ENCODE measurements around the gene C17orf78.

Gene C17orf78

GRCh38 chr17:37361543-37361942 lies 14.2 kb upstream of the C17orf78 start:
- H3K4me2 ChIP-seq (ENCODE audit: low read depth, low read length, poor library complexity, severe bottlenecking), result no peak overlapping the region
- no peak for TF ChIP-seq CTCF (conservative IDR thresholded peaks at IDR 0.05; ENCODE audit: low read length)
- peaks cover 13% of the 10 kb centered on the region for H4K20me1 ChIP-seq (ENCODE audit: insufficient read depth, low read length, poor library complexity, severe bottlenecking)
- no peak overlapping the region for H2AFZ ChIP-seq (ENCODE audit: low read length)
- H3K4me3 ChIP-seq (ENCODE audit: low read length, poor library complexity, severe bottlenecking), result no peak overlapping the region
- no peaks in the 10 kb centered on the region for H3K9me2 ChIP-seq (replicated peaks; ENCODE audit: low read depth, low read length)
- no peaks in the 10 kb centered on the region for H3K9me3 ChIP-seq (ENCODE audit: insufficient read depth, low read depth, low read length)
- no peak overlapping the region for H3K9ac ChIP-seq (ENCODE audit: low read depth, low read length, poor library complexity, severe bottlenecking)
- no peaks in the 10 kb centered on the region for H3F3A ChIP-seq (ENCODE audit: low read depth)
- H3K4me1 ChIP-seq (ENCODE audit: insufficient read depth, low read length, poor library complexity, severe bottlenecking), result peaks cover 26% of the 10 kb centered on the region
- H3K27me3 ChIP-seq (ENCODE audit: insufficient read depth, low read length, poor library complexity, severe bottlenecking), result no peaks in the 10 kb centered on the region
- H3K36me3 ChIP-seq (ENCODE audit: insufficient read depth, low read length), result no peaks in the 10 kb centered on the region
- peaks cover 23% of the 10 kb centered on the region for H3K79me2 ChIP-seq (ENCODE audit: insufficient read depth, low read length)

- no peaks in the 10 kb centered on the region for H3K9me3 ChIP-seq (ENCODE audit: insufficient read depth, low read depth, low read length)
- H3K4me2 ChIP-seq (ENCODE audit: low read depth, low read length, poor library complexity, severe bottlenecking), result no peak overlapping the region
- no peaks in the 10 kb centered on the region for H3K27me3 ChIP-seq (ENCODE audit: insufficient read depth, low read length, poor library complexity, severe bottlenecking)
- no peaks in the 10 kb centered on the region for H4K20me1 ChIP-seq (ENCODE audit: insufficient read depth, low read length, poor library complexity, severe bottlenecking)
- no peak for TF ChIP-seq CTCF (conservative IDR thresholded peaks at IDR 0.05; ENCODE audit: low read length)
- no peak for TF ChIP-seq EZH2phosphoT487 (IDR thresholded peaks at IDR 0.05; ENCODE audit: borderline replicate concordance)
- H3K9me2 ChIP-seq (replicated peaks; ENCODE audit: low read depth, low read length), result no peaks in the 10 kb centered on the region
- no peaks in the 10 kb centered on the region for H3K79me2 ChIP-seq (ENCODE audit: insufficient read depth, low read length)
- H3K36me3 ChIP-seq (ENCODE audit: insufficient read depth, low read length), result no peaks in the 10 kb centered on the region
- H3K4me1 ChIP-seq (ENCODE audit: insufficient read depth, low read length, poor library complexity, severe bottlenecking), result peaks cover under 1% of the 10 kb centered on the region
- H3K9ac ChIP-seq (ENCODE audit: low read depth, low read length, poor library complexity, severe bottlenecking), result no peak overlapping the region
- H2AFZ ChIP-seq (ENCODE audit: low read length), result no peak overlapping the region
- H3K4me3 ChIP-seq (ENCODE audit: low read length, poor library complexity, severe bottlenecking), result no peak overlapping the region
- H3F3A ChIP-seq (ENCODE audit: low read depth), result no peaks in the 10 kb centered on the region
Measured at GRCh38 chr17:37365589-37365988, 10.2 kb upstream of the C17orf78 start.

- Histone ChIP-seq H4K20me1 (ENCODE audit: insufficient read depth, low read length, poor library complexity, severe bottlenecking) (no peaks in the 10 kb centered on the region), H3K4me2 (ENCODE audit: low read depth, low read length, poor library complexity, severe bottlenecking) (no peak overlapping the region), H3K9ac (ENCODE audit: low read depth, low read length, poor library complexity, severe bottlenecking) (no peak overlapping the region), H3K36me3 (ENCODE audit: insufficient read depth, low read length) (no peaks in the 10 kb centered on the region), H3F3A (ENCODE audit: low read depth) (no peaks in the 10 kb centered on the region), H3K4me1 (ENCODE audit: insufficient read depth, low read length, poor library complexity, severe bottlenecking) (no peaks in the 10 kb centered on the region), H3K9me2 (replicated peaks; ENCODE audit: low read depth, low read length) (no peaks in the 10 kb centered on the region), H3K4me3 (ENCODE audit: low read length, poor library complexity, severe bottlenecking) (no peak overlapping the region), H3K9me3 (ENCODE audit: insufficient read depth, low read depth, low read length) (no peaks in the 10 kb centered on the region), H3K79me2 (ENCODE audit: insufficient read depth, low read length) (no peaks in the 10 kb centered on the region), H2AFZ (ENCODE audit: low read length) (no peak overlapping the region), H3K27me3 (ENCODE audit: insufficient read depth, low read length, poor library complexity, severe bottlenecking) (no peaks in the 10 kb centered on the region)
- TF ChIP-seq CTCF (conservative IDR thresholded peaks at IDR 0.05; ENCODE audit: low read length) (no peak), EZH2phosphoT487 (IDR thresholded peaks at IDR 0.05; ENCODE audit: borderline replicate concordance) (no peak)
Measured at GRCh38 chr17:37368577-37368976, 7.2 kb upstream of the C17orf78 start.
